ENCODE data around the gene RDX. TPM values are rescaled to one million over a fixed set of nuclear protein-coding genes. Genes with fewer than 3 reads are reported as not detected.

RDX gene
- total RNA-seq, 1 experiment from 2014 or later = 0.71 TPM

GRCh38 chr11:110153474-110153873 lies 142.9 kb downstream of the RDX start:
- DNase-seq = no peak
- Histone ChIP-seq H3K4me2 (ENCODE audit: low read depth, low read length, poor library complexity, severe bottlenecking) (no peak overlapping the region), H3K9me2 (replicated peaks; ENCODE audit: insufficient read depth, low read length) (no peaks in the 10 kb centered on the region), H3K27ac (ENCODE audit: low read length) (no peak overlapping the region), H3K4me3 (ENCODE audit: low read length) (no peak overlapping the region), H4K20me1 (ENCODE audit: insufficient read depth, low read depth, low read length) (no peaks in the 10 kb centered on the region), H3K4me1 (ENCODE audit: low read length) (no peaks in the 10 kb centered on the region), H3K9me3 (ENCODE audit: low read length) (no peaks in the 10 kb centered on the region), H3K27me3 (ENCODE audit: low read length) (no peaks in the 10 kb centered on the region), H3K36me3 (ENCODE audit: insufficient read depth, low read length) (no peaks in the 10 kb centered on the region), H2AFZ (ENCODE audit: low read length) (no peak overlapping the region), H3K79me2 (ENCODE audit: low read length) (no peaks in the 10 kb centered on the region), H3K9ac (ENCODE audit: low read length) (no peak overlapping the region)

DNA sequence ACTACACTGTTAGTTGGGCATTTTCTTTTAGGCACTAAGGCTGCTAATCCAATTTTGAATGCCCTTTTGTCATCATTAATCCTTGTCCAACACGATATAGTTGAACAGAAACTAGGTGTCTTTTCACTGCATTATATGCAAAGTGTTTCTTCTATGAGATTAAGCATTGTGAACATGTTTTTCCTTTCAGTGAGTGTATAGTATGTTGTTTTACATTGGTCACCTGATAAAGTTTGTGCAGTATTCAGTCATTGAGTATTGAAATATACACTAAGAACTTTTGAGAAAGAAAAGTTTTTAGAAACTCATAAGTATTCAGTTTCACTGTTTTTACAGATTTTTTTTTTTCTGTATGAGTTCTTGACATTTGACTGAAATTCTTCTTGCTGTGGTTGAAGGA lies 144.2 kb downstream of the RDX start:
- Histone ChIP-seq H3K9me2 (replicated peaks; ENCODE audit: insufficient read depth, low read length) (no peaks in the 10 kb centered on the region), H3K36me3 (ENCODE audit: insufficient read depth, low read length) (no peaks in the 10 kb centered on the region), H2AFZ (ENCODE audit: low read length) (no peak overlapping the region), H3K4me3 (ENCODE audit: low read length) (no peak overlapping the region), H3K9me3 (ENCODE audit: low read length) (no peaks in the 10 kb centered on the region), H3K4me1 (ENCODE audit: low read length) (no peaks in the 10 kb centered on the region), H4K20me1 (ENCODE audit: insufficient read depth, low read depth, low read length) (no peaks in the 10 kb centered on the region), H3K4me2 (ENCODE audit: low read depth, low read length, poor library complexity, severe bottlenecking) (no peak overlapping the region), H3K27ac (ENCODE audit: low read length) (no peak overlapping the region), H3K9ac (ENCODE audit: low read length) (no peak overlapping the region), H3K27me3 (ENCODE audit: low read length) (no peaks in the 10 kb centered on the region), H3K79me2 (ENCODE audit: low read length) (no peaks in the 10 kb centered on the region)
- no peak for DNase-seq

- Histone ChIP-seq H3K9me3 (ENCODE audit: low read length) (no peaks in the 10 kb centered on the region), H3K4me2 (ENCODE audit: low read depth, low read length, poor library complexity, severe bottlenecking) (no peak overlapping the region), H3K4me1 (ENCODE audit: low read length) (no peaks in the 10 kb centered on the region), H4K20me1 (ENCODE audit: insufficient read depth, low read depth, low read length) (no peaks in the 10 kb centered on the region), H3K9ac (ENCODE audit: low read length) (no peak overlapping the region), H3K79me2 (ENCODE audit: low read length) (no peaks in the 10 kb centered on the region), H3K9me2 (replicated peaks; ENCODE audit: insufficient read depth, low read length) (no peaks in the 10 kb centered on the region), H2AFZ (ENCODE audit: low read length) (no peak overlapping the region), H3K27me3 (ENCODE audit: low read length) (no peaks in the 10 kb centered on the region), H3K36me3 (ENCODE audit: insufficient read depth, low read length) (no peaks in the 10 kb centered on the region), H3K27ac (ENCODE audit: low read length) (no peak overlapping the region), H3K4me3 (ENCODE audit: low read length) (no peak overlapping the region)
- DNase-seq = no peak
Measured at GRCh38 chr11:110148775-110149744, 147.4 kb downstream of the RDX start.

- Histone ChIP-seq H4K20me1 (ENCODE audit: insufficient read depth, low read depth, low read length) (no peaks in the 10 kb centered on the region), H3K79me2 (ENCODE audit: low read length) (no peaks in the 10 kb centered on the region), H2AFZ (ENCODE audit: low read length) (no peak overlapping the region), H3K9me2 (replicated peaks; ENCODE audit: insufficient read depth, low read length) (no peaks in the 10 kb centered on the region), H3K9me3 (ENCODE audit: low read length) (no peaks in the 10 kb centered on the region), H3K4me1 (ENCODE audit: low read length) (no peaks in the 10 kb centered on the region), H3K4me3 (ENCODE audit: low read length) (no peak overlapping the region), H3K27ac (ENCODE audit: low read length) (no peak overlapping the region), H3K4me2 (ENCODE audit: low read depth, low read length, poor library complexity, severe bottlenecking) (no peak overlapping the region), H3K9ac (ENCODE audit: low read length) (no peak overlapping the region), H3K36me3 (ENCODE audit: insufficient read depth, low read length) (no peaks in the 10 kb centered on the region), H3K27me3 (ENCODE audit: low read length) (no peaks in the 10 kb centered on the region)
- no peak for DNase-seq
Measured at GRCh38 chr11:110147962-110148709, 148.3 kb downstream of the RDX start.

GRCh38 chr11:110141812-110142211 lies 154.6 kb downstream of the RDX start:
- no peaks in the 10 kb centered on the region for H3K27me3 ChIP-seq (ENCODE audit: low read length)
- H3K4me3 ChIP-seq (ENCODE audit: low read length) = no peak overlapping the region
- H3K27ac ChIP-seq (ENCODE audit: low read length) = no peak overlapping the region
- no peak overlapping the region for H2AFZ ChIP-seq (ENCODE audit: low read length)
- H4K20me1 ChIP-seq (ENCODE audit: insufficient read depth, low read depth, low read length) = no peaks in the 10 kb centered on the region
- H3K36me3 ChIP-seq (ENCODE audit: insufficient read depth, low read length) = no peaks in the 10 kb centered on the region
- no peak overlapping the region for H3K4me2 ChIP-seq (ENCODE audit: low read depth, low read length, poor library complexity, severe bottlenecking)
- no peak for DNase-seq
- no peaks in the 10 kb centered on the region for H3K79me2 ChIP-seq (ENCODE audit: low read length)
- no peaks in the 10 kb centered on the region for H3K9me2 ChIP-seq (replicated peaks; ENCODE audit: insufficient read depth, low read length)
- H3K9ac ChIP-seq (ENCODE audit: low read length) = no peak overlapping the region
- no peaks in the 10 kb centered on the region for H3K9me3 ChIP-seq (ENCODE audit: low read length)
- no peaks in the 10 kb centered on the region for H3K4me1 ChIP-seq (ENCODE audit: low read length)

DNA sequence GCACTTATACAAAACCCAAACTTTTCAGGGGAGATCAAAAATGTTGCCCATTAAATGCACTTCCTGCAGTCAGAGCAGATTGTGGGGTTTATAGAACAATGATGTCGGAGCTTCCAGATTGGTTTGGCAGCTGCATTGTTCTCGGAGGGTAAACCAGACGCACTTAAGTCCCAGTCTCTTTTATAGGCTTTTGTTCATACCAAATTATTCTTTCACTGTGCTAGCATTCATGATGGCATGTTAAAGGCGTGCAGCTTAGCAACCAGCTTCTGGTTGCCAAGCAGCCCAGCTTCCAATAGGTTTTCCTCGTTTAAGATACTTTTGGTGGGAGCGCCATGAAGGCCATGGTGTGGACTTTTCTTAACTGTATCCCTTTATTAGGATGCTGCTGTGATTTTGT lies 162.3 kb downstream of the RDX start:
- no peaks in the 10 kb centered on the region for H3K9me2 ChIP-seq (replicated peaks; ENCODE audit: insufficient read depth, low read length)
- H3K79me2 ChIP-seq (ENCODE audit: low read length) = no peaks in the 10 kb centered on the region
- H3K27me3 ChIP-seq (ENCODE audit: low read length) = peaks cover 3% of the 10 kb centered on the region; the same call in 1 of the 2 replicates
- H3K4me3 ChIP-seq (ENCODE audit: low read length) = no peak overlapping the region
- no peak for DNase-seq
- no peak overlapping the region for H3K9ac ChIP-seq (ENCODE audit: low read length)
- no peaks in the 10 kb centered on the region for H4K20me1 ChIP-seq (ENCODE audit: insufficient read depth, low read depth, low read length)
- no peaks in the 10 kb centered on the region for H3K36me3 ChIP-seq (ENCODE audit: insufficient read depth, low read length)
- no peaks in the 10 kb centered on the region for H3K9me3 ChIP-seq (ENCODE audit: low read length)
- H3K27ac ChIP-seq (ENCODE audit: low read length) = no peak overlapping the region
- H3K4me1 ChIP-seq (ENCODE audit: low read length) = no peaks in the 10 kb centered on the region
- no peak overlapping the region for H2AFZ ChIP-seq (ENCODE audit: low read length)
- no peak overlapping the region for H3K4me2 ChIP-seq (ENCODE audit: low read depth, low read length, poor library complexity, severe bottlenecking)

- no peak for DNase-seq
- Histone ChIP-seq H3K36me3 (ENCODE audit: insufficient read depth, low read length) (no peaks in the 10 kb centered on the region), H3K9ac (ENCODE audit: low read length) (no peak overlapping the region), H3K79me2 (ENCODE audit: low read length) (no peaks in the 10 kb centered on the region), H3K9me3 (ENCODE audit: low read length) (no peaks in the 10 kb centered on the region), H3K27ac (ENCODE audit: low read length) (no peak overlapping the region), H3K27me3 (ENCODE audit: low read length) (peaks cover 5% of the 10 kb centered on the region; the same call in 1 of the 2 replicates), H3K9me2 (replicated peaks; ENCODE audit: insufficient read depth, low read length) (no peaks in the 10 kb centered on the region), H3K4me2 (ENCODE audit: low read depth, low read length, poor library complexity, severe bottlenecking) (no peak overlapping the region), H2AFZ (ENCODE audit: low read length) (no peak overlapping the region), H4K20me1 (ENCODE audit: insufficient read depth, low read depth, low read length) (no peaks in the 10 kb centered on the region), H3K4me1 (ENCODE audit: low read length) (no peaks in the 10 kb centered on the region), H3K4me3 (ENCODE audit: low read length) (no peak overlapping the region)
Measured at GRCh38 chr11:110133160-110133559, 163.3 kb downstream of the RDX start.

DNA sequence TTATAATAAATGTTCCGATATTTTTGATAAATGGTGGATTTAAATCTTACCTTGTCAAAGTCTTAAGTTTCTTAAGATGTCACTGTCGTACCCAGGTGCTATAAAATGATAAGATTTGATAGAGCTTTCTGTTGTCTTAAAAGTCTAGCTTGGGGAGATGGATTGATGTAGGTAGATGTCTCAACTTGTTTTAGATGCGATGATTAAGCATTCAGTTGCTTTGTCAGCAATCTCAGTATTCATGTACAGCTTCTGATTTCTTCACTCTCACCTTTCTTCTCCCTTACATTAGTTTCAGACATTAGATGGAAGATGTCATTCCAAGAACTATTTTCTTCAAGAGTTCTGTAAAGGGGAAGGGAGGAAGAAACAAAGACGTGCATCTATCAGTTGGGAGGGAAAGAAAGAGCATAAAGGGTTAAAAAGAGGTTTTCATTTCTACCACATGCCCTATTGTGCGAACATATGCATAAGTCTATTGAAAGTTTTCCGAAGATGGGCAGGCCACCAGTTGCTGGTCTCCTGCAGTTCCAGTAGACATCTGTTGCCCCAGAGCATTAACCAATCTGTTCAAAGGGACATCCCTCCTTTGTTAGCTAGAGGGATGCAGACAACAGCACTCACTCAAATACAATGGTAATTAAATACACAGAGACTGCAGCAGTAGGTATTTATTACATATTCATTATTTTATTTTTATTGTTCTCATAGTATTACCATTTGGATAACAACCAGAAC lies 164.9 kb downstream of the RDX start:
- Histone ChIP-seq H3K27me3 (ENCODE audit: low read length) (peaks cover 5% of the 10 kb centered on the region; the same call in 1 of the 2 replicates), H3K36me3 (ENCODE audit: insufficient read depth, low read length) (no peaks in the 10 kb centered on the region), H3K9me3 (ENCODE audit: low read length) (no peaks in the 10 kb centered on the region), H3K4me2 (ENCODE audit: low read depth, low read length, poor library complexity, severe bottlenecking) (no peak overlapping the region), H3K4me1 (ENCODE audit: low read length) (no peaks in the 10 kb centered on the region), H3K9ac (ENCODE audit: low read length) (no peak overlapping the region), H3K4me3 (ENCODE audit: low read length) (no peak overlapping the region), H3K27ac (ENCODE audit: low read length) (no peak overlapping the region), H2AFZ (ENCODE audit: low read length) (no peak overlapping the region), H3K9me2 (replicated peaks; ENCODE audit: insufficient read depth, low read length) (no peaks in the 10 kb centered on the region), H3K79me2 (ENCODE audit: low read length) (no peaks in the 10 kb centered on the region), H4K20me1 (ENCODE audit: insufficient read depth, low read depth, low read length) (no peaks in the 10 kb centered on the region)
- DNase-seq = no peak
